Panc1 (cell line): Measurements from ENCODE around the gene TUBA1A.
"Not testable (repeated sequence)": the region's sequence is repeated elsewhere in the genome, so short reads cannot be mapped to it uniquely, and the experiment has no call there.

Experiments used
- CTCF ChIP-seq: fragments of 450-650 bp; IDR thresholded peaks from 2 replicates; pipeline ENCODE4 v1.5.1; 2017; ENCODE audit warnings: mild to moderate bottlenecking
- POLR2AphosphoS5 ChIP-seq: IDR thresholded peaks from 2 replicates; pipeline ENCODE4 v1.6.1; 2012; ENCODE audit warnings: mild to moderate bottlenecking, low read depth, low read length, moderate library complexity

- TF ChIP-seq POLR2AphosphoS5, CTCF: not testable (repeated sequence)
Measured at GRCh38 chr12:49186307-49186706, 2.6 kb downstream of the TUBA1A start.
